Measurements from ENCODE around the gene TUBGCP5.

GRCh38 chr15:23073890-23074646 is 34.7 kb upstream of the TUBGCP5 start:
- TF ChIP-seq CTCF (IDR thresholded peaks at IDR 0.05) (no peak), EZH2 (IDR thresholded peaks at IDR 0.05) (no peak)
